H7 (cell line): ENCODE data around the gene AGTRAP. TPM values are rescaled to one million over a fixed set of nuclear protein-coding genes. Genes with fewer than 3 reads are reported as not detected.

Experiments
- DNase-seq: peaks from one replicate; pipeline ENCODE4 v3.0.0; 2012
- H3K27me3 ChIP-seq: 2 replicates; pipeline ENCODE4 v1.6.0; 2011; ENCODE audit warnings: mild to moderate bottlenecking, low read length; ENCODE audit not compliant: control insufficient read depth, insufficient read depth
- H3K36me3 ChIP-seq: replicated peaks from 2 replicates; pipeline ENCODE4 v1.5.1; 2011; ENCODE audit warnings: low read length; ENCODE audit not compliant: control insufficient read depth, insufficient read depth
- H3K4me3 ChIP-seq: 2 replicates; pipeline ENCODE4 v1.5.1; 2011; ENCODE audit warnings: low read depth, mild to moderate bottlenecking, control low read depth, low read length, moderate library complexity; ENCODE audit not compliant: insufficient read depth
- total RNA-seq: library from RNA; depleted of rRNA; stranded (reverse); fragments of >200 nt; shearing (Covaris generic); gene quantifications from 2 replicates; pipeline ENCODE4 v1.2.3, GENCODE V29; 2014

AGTRAP gene
- total RNA-seq, 1 experiment from 2014 or later = 162 TPM

- DNase-seq = peak; percentile 82
- H3K27me3 ChIP-seq = no peaks in the 10 kb centered on the region
- peak overlapping the region; percentile 95 for H3K4me3 ChIP-seq
- H3K36me3 ChIP-seq = no peaks in the 10 kb centered on the region
Measured at GRCh38 chr1:11736746-11737639, 1.1 kb downstream of the AGTRAP start.

- no peak overlapping the region for H3K4me3 ChIP-seq
- no peak for DNase-seq
- H3K36me3 ChIP-seq = no peaks in the 10 kb centered on the region
- no peaks in the 10 kb centered on the region for H3K27me3 ChIP-seq
Measured at GRCh38 chr1:11738096-11738495, 2.2 kb downstream of the AGTRAP start.

- Histone ChIP-seq H3K4me3 (no peak overlapping the region), H3K27me3 (no peaks in the 10 kb centered on the region), H3K36me3 (no peaks in the 10 kb centered on the region)
- DNase-seq = no peak
Measured at GRCh38 chr1:11738783-11739182, 2.8 kb downstream of the AGTRAP start.

- no peaks in the 10 kb centered on the region for H3K36me3 ChIP-seq
- no peaks in the 10 kb centered on the region for H3K27me3 ChIP-seq
- H3K4me3 ChIP-seq = no peak overlapping the region
- no peak for DNase-seq
Measured at GRCh38 chr1:11740258-11741192, 4.6 kb downstream of the AGTRAP start.

GRCh38 chr1:11741482-11741881, 5.5 kb downstream of the AGTRAP start:
- Histone ChIP-seq H3K36me3 (peaks cover 6% of the 10 kb centered on the region), H3K4me3 (no peak overlapping the region), H3K27me3 (no peaks in the 10 kb centered on the region)
- DNase-seq = no peak

- H3K27me3 ChIP-seq = no peaks in the 10 kb centered on the region
- no peak for DNase-seq
- H3K36me3 ChIP-seq = peaks cover 6% of the 10 kb centered on the region
Measured at GRCh38 chr1:11741919-11742558, 6.1 kb downstream of the AGTRAP start.

GRCh38 chr1:11744287-11744686, 8.4 kb downstream of the AGTRAP start:
- H3K4me3 ChIP-seq = no peak overlapping the region
- no peak for DNase-seq
- no peaks in the 10 kb centered on the region for H3K27me3 ChIP-seq
- peaks cover 6% of the 10 kb centered on the region for H3K36me3 ChIP-seq

More at GRCh38 chr1:11741919-11742558, 6.1 kb downstream of the AGTRAP start:
- H3K4me3 ChIP-seq = no peak overlapping the region

- H3K36me3 ChIP-seq = peaks cover 10% of the 10 kb centered on the region
- no peak for DNase-seq
- no peak overlapping the region for H3K4me3 ChIP-seq
- no peaks in the 10 kb centered on the region for H3K27me3 ChIP-seq
Measured at GRCh38 chr1:11746092-11746491, 10.2 kb downstream of the AGTRAP start.

- Histone ChIP-seq H3K36me3 (peaks cover 10% of the 10 kb centered on the region), H3K4me3 (no peak overlapping the region), H3K27me3 (no peaks in the 10 kb centered on the region)
- peak; percentile 48 for DNase-seq
Measured at GRCh38 chr1:11746795-11747487, 11.0 kb downstream of the AGTRAP start.

- peaks cover 10% of the 10 kb centered on the region for H3K36me3 ChIP-seq
- no peaks in the 10 kb centered on the region for H3K27me3 ChIP-seq
- DNase-seq = peak; percentile 51
Measured at GRCh38 chr1:11748294-11749202, 12.6 kb downstream of the AGTRAP start.

GRCh38 chr1:11749203-11749689, 13.3 kb downstream of the AGTRAP start:
- H3K4me3 ChIP-seq = no peak overlapping the region
- peak; percentile 93 for DNase-seq
- H3K36me3 ChIP-seq = peaks cover 10% of the 10 kb centered on the region
- no peaks in the 10 kb centered on the region for H3K27me3 ChIP-seq

More at GRCh38 chr1:11748294-11749202, 12.6 kb downstream of the AGTRAP start:
- H3K4me3 ChIP-seq = no peak overlapping the region

- peak; percentile 41 for DNase-seq
- H3K36me3 ChIP-seq = peaks cover 10% of the 10 kb centered on the region
- no peak overlapping the region for H3K4me3 ChIP-seq
- H3K27me3 ChIP-seq = no peaks in the 10 kb centered on the region
Measured at GRCh38 chr1:11749996-11750395, 14.1 kb downstream of the AGTRAP start.

- Histone ChIP-seq H3K4me3 (no peak overlapping the region), H3K27me3 (no peaks in the 10 kb centered on the region)
- DNase-seq = peak; percentile 22
Measured at GRCh38 chr1:11751087-11751486, 15.2 kb downstream of the AGTRAP start.

More at GRCh38 chr1:11751087-11751486, 15.2 kb downstream of the AGTRAP start:
- peaks cover 6% of the 10 kb centered on the region for H3K36me3 ChIP-seq
